Suprapubic skin (tissue), 4 donors: ENCODE measurements around the gene UBXN4. TPM values are rescaled to one million over a fixed set of nuclear protein-coding genes. Genes with fewer than 3 reads are reported as not detected.
"Not testable (repeated sequence)": the region's sequence is repeated elsewhere in the genome, so short reads cannot be mapped to it uniquely, and the experiment has no call there.

Source experiments
- DNase-seq, 2 donors: peaks; one replicate each; pipeline ENCODE4 v3.0.0-alpha.2; 2019; ENCODE audit warnings: low spot score in 2 of 2
- H3K27ac ChIP-seq: fragments of 200-600 bp; sonication (generic); one replicate; pipeline ENCODE4 v1.5.1; 2019
- H3K27me3 ChIP-seq: fragments of 200-600 bp; sonication (generic); one replicate; pipeline ENCODE4 v1.5.1; 2019
- H3K36me3 ChIP-seq: fragments of 200-600 bp; sonication (generic); one replicate; pipeline ENCODE4 v1.5.1; 2019
- H3K4me1 ChIP-seq: fragments of 200-600 bp; sonication (generic); one replicate; pipeline ENCODE4 v1.5.1; 2019
- H3K4me3 ChIP-seq: fragments of 200-600 bp; sonication (generic); one replicate; pipeline ENCODE4 v1.5.1; 2019; ENCODE audit warnings: mild to moderate bottlenecking
- H3K9me3 ChIP-seq: fragments of 200-600 bp; sonication (generic); one replicate; pipeline ENCODE4 v1.5.1; 2019
- CTCF ChIP-seq, 2 donors: fragments of 200-600 bp in 1 of 2; fragments of 450-650 bp in 1 of 2; sonication (generic) in 1 of 2; IDR thresholded peaks; one replicate each; pipeline ENCODE4 v1.5.1; 2016 to 2019; ENCODE audit warnings: antibody characterized with exemption in 2 of 2, mild to moderate bottlenecking in 1 of 2, moderate library complexity in 1 of 2
- EP300 ChIP-seq: sonication (generic); formaldehyde crosslinking; IDR thresholded peaks from one replicate; pipeline ENCODE4 v1.6.1; 2017; ENCODE audit warnings: antibody characterized with exemption
- POLR2A ChIP-seq, 2 donors: fragments of 450-650 bp; IDR thresholded peaks; one replicate each; pipeline ENCODE4 v1.6.1; 2017; ENCODE audit warnings: antibody characterized with exemption in 2 of 2, mild to moderate bottlenecking in 2 of 2, moderate library complexity in 2 of 2
- POLR2AphosphoS5 ChIP-seq, 3 donors: sonication (generic); formaldehyde crosslinking; IDR thresholded peaks; one replicate each; pipeline ENCODE4 v1.6.1; 2017; ENCODE audit warnings: antibody characterized with exemption in 3 of 3
- WGBS: methylation state at CpG from one replicate; pipeline ENCODE4 v1.1.5; 2018; 5-methylcytosine and 5-hydroxymethylcytosine counted together
- total RNA-seq, 4 donors: library from RNA; depleted of rRNA; stranded (reverse); fragments of >200 nt; gene quantifications; one replicate each; pipeline ENCODE4 v1.1.0, GENCODE V29; 2016

The UBXN4 gene
- 10 to 100 TPM; 61.7 to 88.3 (median 69.3) TPM for total RNA-seq

- no peaks in the 10 kb centered on the region for H3K9me3 ChIP-seq
- TF ChIP-seq POLR2A (IDR thresholded peaks at IDR 0.05) (peak; percentile 23 to 93), CTCF (IDR thresholded peaks at IDR 0.05) (no peak), POLR2AphosphoS5 (IDR thresholded peaks at IDR 0.05) (peak in 2 of 3 donors; percentile 42 to 55), EP300 (no peak)
- no peaks in the 10 kb centered on the region for H3K27me3 ChIP-seq
- peak; percentile 97 to 98 for DNase-seq
- peak within 1 kb of the TSS; percentile 98 for H3K27ac ChIP-seq
- H3K36me3 ChIP-seq = no peaks in the 10 kb centered on the region
- peaks cover 28% of the 10 kb centered on the region for H3K4me1 ChIP-seq
- WGBS = 1% methylated on average over 65 of the region's 93 CpGs
- peak within 1 kb of the TSS; percentile 99 for H3K4me3 ChIP-seq
Observed at GRCh38 chr2:135741395-135742324, at the start of gene UBXN4. TSS of gene UBXN4 (plus strand) at chr2:135741855. CDS start at chr2:135741930, 75 bp downstream.

GRCh38 chr2:135694711-135695110 is 46.9 kb upstream of the UBXN4 start:
- H3K27me3 ChIP-seq = no peaks in the 10 kb centered on the region
- H3K9me3 ChIP-seq = no peaks in the 10 kb centered on the region
- H3K27ac ChIP-seq = no peak overlapping the region
- WGBS = 56% methylated on average over 2 of the region's 2 CpGs
- DNase-seq = no peak
- no peaks in the 10 kb centered on the region for H3K4me1 ChIP-seq
- H3K4me3 ChIP-seq = no peak overlapping the region
- no peaks in the 10 kb centered on the region for H3K36me3 ChIP-seq
- TF ChIP-seq EP300 (no peak), CTCF (IDR thresholded peaks at IDR 0.05) (no peak), POLR2AphosphoS5 (IDR thresholded peaks at IDR 0.05) (no peak), POLR2A (IDR thresholded peaks at IDR 0.05) (no peak)

- Histone ChIP-seq H3K4me3 (no peak overlapping the region), H3K36me3 (no peaks in the 10 kb centered on the region), H3K9me3 (no peaks in the 10 kb centered on the region), H3K27me3 (no peaks in the 10 kb centered on the region), H3K27ac (no peak overlapping the region), H3K4me1 (no peaks in the 10 kb centered on the region)
- 99% methylated on average over 2 of the region's 2 CpGs for WGBS
- no peak for TF ChIP-seq CTCF (IDR thresholded peaks at IDR 0.05)
- TF ChIP-seq POLR2A (IDR thresholded peaks at IDR 0.05) = no peak
- TF ChIP-seq EP300 = no peak
- no peak for TF ChIP-seq POLR2AphosphoS5 (IDR thresholded peaks at IDR 0.05)
- DNase-seq = no peak
Observed at GRCh38 chr2:135698838-135699237, 42.8 kb upstream of the UBXN4 start.

- TF ChIP-seq EP300 = no peak
- TF ChIP-seq POLR2A (IDR thresholded peaks at IDR 0.05) = no peak
- WGBS = 90% methylated on average over 2 of the region's 2 CpGs
Observed at GRCh38 chr2:135701442-135701841, 40.2 kb upstream of the UBXN4 start.

GRCh38 chr2:135703300-135703699 is 38.4 kb upstream of the UBXN4 start:
- 44% methylated on average over 1 of the region's 1 CpG for WGBS
- Histone ChIP-seq H3K27me3 (no peaks in the 10 kb centered on the region), H3K27ac (no peak overlapping the region), H3K4me1 (peaks cover 4% of the 10 kb centered on the region), H3K9me3 (no peaks in the 10 kb centered on the region), H3K36me3 (no peaks in the 10 kb centered on the region), H3K4me3 (no peak overlapping the region)
- TF ChIP-seq EP300 = no peak
- TF ChIP-seq POLR2AphosphoS5 (IDR thresholded peaks at IDR 0.05) = no peak
- TF ChIP-seq CTCF (IDR thresholded peaks at IDR 0.05) = no peak
- TF ChIP-seq POLR2A (IDR thresholded peaks at IDR 0.05) = no peak
- no peak for DNase-seq

More at GRCh38 chr2:135701442-135701841, 40.2 kb upstream of the UBXN4 start:
- Histone ChIP-seq H3K4me3 (no peak overlapping the region), H3K27me3 (no peaks in the 10 kb centered on the region), H3K9me3 (no peaks in the 10 kb centered on the region), H3K36me3 (no peaks in the 10 kb centered on the region), H3K27ac (no peak overlapping the region), H3K4me1 (peaks cover 4% of the 10 kb centered on the region)
- DNase-seq = no peak

- not testable (repeated sequence) for DNase-seq, H3K4me1 ChIP-seq, H3K36me3 ChIP-seq, H3K9me3 ChIP-seq, H3K27ac ChIP-seq, H3K4me3 ChIP-seq, H3K27me3 ChIP-seq
- 93% methylated on average over 5 of the region's 5 CpGs for WGBS
Observed at GRCh38 chr2:135704075-135704474, 37.6 kb upstream of the UBXN4 start.
